HEK293T (cell line): Measurements from ENCODE around the gene PLA2G4D.

Experiments
- CTCF ChIA-PET: fragments of 350-600 bp; formaldehyde crosslinking; extraction: SDS; loops from one replicate; lab custom pipeline; 2021; ENCODE audit warnings: antibody characterized with exemption, inconsistent platforms; lab: Yijun Ruan, JAX
- POLR2A ChIA-PET: fragments of 350-600 bp; formaldehyde crosslinking; extraction: SDS; loops from one replicate; lab custom pipeline; 2020; ENCODE audit warnings: antibody characterized with exemption, inconsistent platforms; lab: Yijun Ruan, JAX
- DNase-seq: peaks from one replicate; pipeline ENCODE4 v3.0.0; 2012; ENCODE audit warnings: mixed read lengths; ENCODE audit errors: extremely low spot score
- ARNT ChIP-seq: fragments of 450-650 bp; IDR thresholded peaks from 2 replicates; pipeline ENCODE4 v1.6.1; 2017; ENCODE audit warnings: mild to moderate bottlenecking
- BHLHE40 ChIP-seq: fragments of 450-650 bp; IDR thresholded peaks from 2 replicates; pipeline ENCODE4 v1.6.1; 2016; ENCODE audit warnings: mild to moderate bottlenecking, moderate library complexity, borderline replicate concordance
- CTBP1 ChIP-seq: fragments of 450-650 bp; IDR thresholded peaks from 2 replicates; pipeline ENCODE4 v1.6.1; 2016; ENCODE audit warnings: borderline replicate concordance
- ELF4 ChIP-seq: fragments of 450-650 bp; IDR thresholded peaks from 2 replicates; pipeline ENCODE4 v1.6.1; 2017; ENCODE audit warnings: antibody characterized with exemption
- FOXA1 ChIP-seq: fragments of 450-650 bp; IDR thresholded peaks from 2 replicates; pipeline ENCODE4 v1.6.1; 2016; ENCODE audit warnings: mild to moderate bottlenecking
- FOXK2 ChIP-seq: fragments of 450-650 bp; IDR thresholded peaks from 2 replicates; pipeline ENCODE4 v1.6.1; 2016; ENCODE audit warnings: mild to moderate bottlenecking
- FOXM1 ChIP-seq: fragments of 450-650 bp; IDR thresholded peaks from 2 replicates; pipeline ENCODE4 v1.6.1; 2017; ENCODE audit warnings: mild to moderate bottlenecking, borderline replicate concordance
- HDGF ChIP-seq: fragments of 450-650 bp; IDR thresholded peaks from 2 replicates; pipeline ENCODE4 v1.6.1; 2017; ENCODE audit warnings: antibody characterized with exemption, borderline replicate concordance
- L3MBTL2 ChIP-seq: fragments of 450-650 bp; conservative IDR thresholded peaks from 2 replicates; pipeline ENCODE4 v1.6.1; 2016; ENCODE audit warnings: mild to moderate bottlenecking
- LEF1 ChIP-seq: fragments of 450-650 bp; IDR thresholded peaks from 2 replicates; pipeline ENCODE4 v1.6.1; 2017; ENCODE audit warnings: mild to moderate bottlenecking, borderline replicate concordance
- NFRKB ChIP-seq: fragments of 450-650 bp; IDR thresholded peaks from 2 replicates; pipeline ENCODE4 v1.6.1; 2016; ENCODE audit warnings: mild to moderate bottlenecking, moderate library complexity
- SP1 ChIP-seq: fragments of 450-650 bp; IDR thresholded peaks from 2 replicates; pipeline ENCODE4 v1.6.1; 2017
- SUZ12 ChIP-seq: fragments of 450-650 bp; IDR thresholded peaks from 2 replicates; pipeline ENCODE4 v1.6.1; 2016; ENCODE audit warnings: mild to moderate bottlenecking
- TARDBP ChIP-seq: fragments of 450-650 bp; IDR thresholded peaks from 2 replicates; pipeline ENCODE4 v1.6.1; 2016
- ZNF384 ChIP-seq: fragments of 450-650 bp; IDR thresholded peaks from 2 replicates; pipeline ENCODE4 v1.6.1; 2016
- TF ChIP-seq, protein P1 (sequence below): fragments of 450-650 bp; IDR thresholded peaks from 2 replicates; pipeline ENCODE4 v1.6.1; 2016

The PLA2G4D gene

DNA sequence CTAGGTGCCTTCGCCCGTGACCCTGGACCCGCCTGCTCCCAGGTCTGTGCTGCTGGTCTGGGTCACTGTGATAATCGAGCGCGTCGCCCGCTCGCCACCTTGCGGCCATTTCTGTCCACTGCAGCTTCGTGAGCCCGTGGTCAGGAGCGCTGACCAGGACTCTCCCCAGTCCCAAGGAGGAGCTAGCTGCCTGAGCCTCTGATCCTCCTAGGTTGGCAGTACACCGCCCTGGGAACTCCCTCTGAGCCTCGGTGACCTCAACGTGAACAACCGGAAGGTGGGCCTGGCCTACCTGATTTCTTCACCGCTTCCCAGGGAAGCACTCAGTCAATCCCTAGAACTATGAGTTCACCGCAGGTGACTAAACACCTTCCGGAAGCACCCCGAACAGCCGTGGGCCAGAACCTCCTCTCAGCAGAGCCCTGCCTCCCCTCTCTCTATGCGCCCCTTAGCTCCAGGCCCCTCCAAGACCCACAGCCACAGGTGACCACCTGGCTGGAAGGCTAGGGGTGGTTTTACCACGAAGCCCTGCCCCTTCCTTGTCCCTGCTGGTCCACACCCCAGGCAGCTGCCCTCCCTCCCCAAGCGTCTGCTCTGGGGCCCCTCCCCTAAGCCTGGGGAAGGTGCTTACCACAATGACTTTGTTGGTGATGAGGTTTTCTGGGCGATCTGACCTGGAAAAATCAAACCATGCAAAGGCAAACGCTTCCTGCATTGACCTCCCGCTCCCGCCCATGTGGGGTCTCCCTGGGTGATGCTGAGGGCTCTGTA, 9.7 kb downstream of the PLA2G4D start:
- peak; percentile 72 for DNase-seq
- ChIA-PET CTCF (interaction anchor here (0.5 to 1.6 kb wide), 9 partner anchors 9 to 285 kb away, joined by 3 to 5 read pairs (median 3); no protein-coding TSS in a partner anchor), POLR2A (no interaction called here)
- TF ChIP-seq NFRKB (no peak), HDGF (no peak), ELF4 (no peak), ZNF384 (no peak), ARNT (no peak), L3MBTL2 (no peak), FOXA1 (no peak), FOXK2 (no peak), FOXM1 (no peak)
- TF ChIP-seq, protein P1, sequence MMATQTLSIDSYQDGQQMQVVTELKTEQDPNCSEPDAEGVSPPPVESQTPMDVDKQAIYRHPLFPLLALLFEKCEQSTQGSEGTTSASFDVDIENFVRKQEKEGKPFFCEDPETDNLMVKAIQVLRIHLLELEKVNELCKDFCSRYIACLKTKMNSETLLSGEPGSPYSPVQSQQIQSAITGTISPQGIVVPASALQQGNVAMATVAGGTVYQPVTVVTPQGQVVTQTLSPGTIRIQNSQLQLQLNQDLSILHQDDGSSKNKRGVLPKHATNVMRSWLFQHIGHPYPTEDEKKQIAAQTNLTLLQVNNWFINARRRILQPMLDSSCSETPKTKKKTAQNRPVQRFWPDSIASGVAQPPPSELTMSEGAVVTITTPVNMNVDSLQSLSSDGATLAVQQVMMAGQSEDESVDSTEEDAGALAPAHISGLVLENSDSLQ = no peak

DNA sequence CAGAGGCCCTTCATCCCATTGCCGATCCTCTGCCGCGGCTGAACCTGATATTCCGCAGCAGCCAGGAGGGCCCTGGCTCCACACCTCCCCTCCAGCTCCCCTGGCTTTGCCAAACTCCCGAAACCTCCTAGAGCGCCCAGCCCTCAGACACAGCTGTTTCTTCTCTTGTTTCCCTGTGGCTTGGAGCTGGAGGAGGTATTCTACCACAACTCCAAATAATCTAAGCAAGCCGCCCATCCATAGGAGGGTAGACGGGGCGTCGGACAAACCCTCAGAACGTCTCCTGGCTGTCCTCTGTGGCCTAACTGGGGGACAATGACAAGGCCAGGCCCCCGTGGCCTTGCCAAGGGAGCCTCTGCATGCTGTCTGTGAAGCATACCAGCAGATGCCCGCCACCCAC, 10.4 kb downstream of the PLA2G4D start:
- DNase-seq = no peak
- POLR2A ChIA-PET = no interaction called here
- TF ChIP-seq ZNF384 = no peak
- TF ChIP-seq FOXA1 = no peak
- no peak for TF ChIP-seq BHLHE40
- no peak for TF ChIP-seq ARNT
- TF ChIP-seq SUZ12 = no peak
- TF ChIP-seq CTBP1 = no peak

DNA sequence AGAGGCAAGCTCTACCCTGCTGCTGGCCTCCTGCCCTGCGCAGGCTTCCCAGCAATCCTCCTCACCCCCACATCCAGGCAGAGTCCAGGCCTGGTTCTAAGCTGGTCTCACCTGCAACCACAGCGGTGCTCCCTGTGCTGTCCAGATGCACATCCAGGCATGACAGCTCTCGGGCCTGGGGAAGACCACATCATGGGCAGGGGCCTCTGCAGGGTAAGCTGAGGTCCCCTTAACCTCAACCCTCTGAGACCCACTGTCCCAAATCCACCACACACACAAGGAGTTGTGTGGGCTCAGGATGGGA, 10.8 kb downstream of the PLA2G4D start:
- TF ChIP-seq BHLHE40 (no peak), LEF1 (no peak), SUZ12 (no peak), TARDBP (no peak), ARNT (no peak), FOXK2 (no peak), HDGF (no peak), ELF4 (no peak), ZNF384 (no peak), NFRKB (no peak), SP1 (no peak), L3MBTL2 (no peak), FOXA1 (no peak), FOXM1 (no peak), CTBP1 (no peak)
- TF ChIP-seq, protein P1 = no peak
- ChIA-PET POLR2A (no interaction called here), CTCF (interaction anchor here (1.0 to 1.6 kb wide), 3 partner anchors 14 to 301 kb away, joined by 3 to 5 read pairs (median 3); no protein-coding TSS in a partner anchor)
- DNase-seq = no peak

More for the DNA sequence above, 10.4 kb downstream of the PLA2G4D start:
- CTCF ChIA-PET = interaction anchor here (0.6 to 1.6 kb wide), 8 partner anchors 9 to 301 kb away, joined by 3 to 5 read pairs (median 3); no protein-coding TSS in a partner anchor

DNA sequence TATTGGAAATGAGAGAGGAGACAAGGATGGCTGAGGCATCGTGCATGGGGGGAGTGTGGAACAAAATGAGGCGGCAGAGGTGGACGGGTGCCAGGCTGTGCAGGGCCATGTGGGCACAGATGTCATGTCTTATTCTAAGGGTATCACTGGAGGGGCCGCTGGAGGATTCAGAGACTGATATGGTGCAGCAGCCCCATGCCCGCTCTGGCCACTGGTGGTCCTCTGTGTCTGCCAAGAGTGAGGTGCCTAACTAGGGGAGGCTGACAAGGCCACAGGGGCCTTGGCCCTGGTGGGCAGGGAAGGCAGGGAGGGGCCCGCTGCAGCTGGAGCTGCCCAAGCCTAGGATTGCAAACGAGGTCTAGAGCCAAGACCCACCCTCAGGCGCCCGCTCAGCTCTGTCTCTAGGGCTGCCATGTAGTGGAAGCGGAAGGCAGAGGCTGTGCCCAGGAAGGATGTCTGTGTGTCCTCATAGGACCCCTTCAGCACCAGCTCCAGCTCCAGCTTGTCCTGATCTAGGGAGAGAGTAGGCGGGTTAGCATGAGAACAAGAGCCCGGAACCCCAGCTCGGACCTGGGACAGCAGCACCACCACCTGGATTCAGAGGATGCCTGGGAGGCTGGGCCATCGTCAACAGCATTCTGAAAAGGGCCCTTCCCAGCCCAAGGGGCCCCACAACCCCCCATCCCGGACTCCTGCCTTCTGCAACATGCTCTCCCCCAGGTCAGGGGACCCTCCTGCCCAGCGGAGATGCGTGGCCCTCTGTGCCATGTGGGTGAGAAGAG, 11.3 kb downstream of the PLA2G4D start:
- CTCF ChIA-PET = interaction anchor here (0.6 to 1.6 kb wide), 4 partner anchors 14 to 819 kb away, joined by 3 to 5 read pairs (median 4); no protein-coding TSS in a partner anchor
- TF ChIP-seq ZNF384 (no peak), L3MBTL2 (no peak)
- POLR2A ChIA-PET = no interaction called here
- no peak for DNase-seq

DNA sequence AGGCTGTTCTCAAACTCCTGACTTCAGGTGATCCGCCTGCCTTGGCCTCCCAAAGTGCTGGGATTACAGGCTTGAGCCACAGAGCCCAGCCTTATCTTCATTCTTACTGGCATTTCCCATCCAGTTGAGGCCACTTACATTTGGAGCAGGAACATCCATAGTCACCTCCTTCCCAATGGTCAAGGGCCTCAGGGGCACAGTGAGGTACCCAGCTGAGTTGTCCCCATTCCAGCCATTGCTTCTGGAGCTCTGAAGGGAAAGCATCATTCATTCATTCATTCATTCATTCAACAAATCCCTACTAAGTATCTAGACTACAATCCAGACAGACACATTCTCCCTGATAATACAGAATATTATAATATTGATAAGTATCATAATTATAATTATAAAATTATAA, 12.2 kb downstream of the PLA2G4D start:
- POLR2A ChIA-PET = no interaction called here
- CTCF ChIA-PET = no interaction called here
- no peak for DNase-seq
- TF ChIP-seq FOXK2 = no peak
- no peak for TF ChIP-seq HDGF
- no peak for TF ChIP-seq SUZ12
- no peak for TF ChIP-seq L3MBTL2
- no peak for TF ChIP-seq SP1
- TF ChIP-seq, protein P1 = no peak
- no peak for TF ChIP-seq ARNT
- no peak for TF ChIP-seq LEF1
- TF ChIP-seq NFRKB = no peak
- no peak for TF ChIP-seq TARDBP
- TF ChIP-seq BHLHE40 = no peak
- no peak for TF ChIP-seq FOXA1
- no peak for TF ChIP-seq FOXM1
- no peak for TF ChIP-seq CTBP1
- TF ChIP-seq ELF4 = no peak
- no peak for TF ChIP-seq ZNF384
